ENCODE results near the gene RAET1G.
"Not testable (repeated sequence)": the region's sequence is repeated elsewhere in the genome, so short reads cannot be mapped to it uniquely, and the experiment has no call there.

RAET1G gene

DNA sequence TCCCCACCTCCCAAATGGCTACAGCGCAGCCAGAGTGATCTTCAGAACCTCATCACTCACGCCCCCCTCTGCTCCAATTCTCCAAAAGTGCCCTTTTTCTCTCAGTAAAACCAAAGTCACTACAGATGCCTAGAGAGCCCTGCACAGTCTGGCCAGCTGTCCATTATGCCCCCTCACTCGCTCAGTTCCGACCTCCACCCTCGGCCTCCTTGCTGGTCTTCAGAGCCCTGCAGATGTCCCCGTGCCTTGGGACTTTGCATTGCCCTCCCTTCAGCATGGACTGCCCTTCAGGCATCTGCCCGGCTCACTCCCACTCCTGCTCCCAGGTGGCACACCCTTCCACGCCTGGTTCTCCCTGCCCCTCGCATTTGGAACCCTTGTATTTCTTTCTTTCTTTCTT is 24.0 kb downstream of the RAET1G start:
- no peak for DNase-seq (ENCODE audit: low read depth)
- TF ChIP-seq, protein P1, sequence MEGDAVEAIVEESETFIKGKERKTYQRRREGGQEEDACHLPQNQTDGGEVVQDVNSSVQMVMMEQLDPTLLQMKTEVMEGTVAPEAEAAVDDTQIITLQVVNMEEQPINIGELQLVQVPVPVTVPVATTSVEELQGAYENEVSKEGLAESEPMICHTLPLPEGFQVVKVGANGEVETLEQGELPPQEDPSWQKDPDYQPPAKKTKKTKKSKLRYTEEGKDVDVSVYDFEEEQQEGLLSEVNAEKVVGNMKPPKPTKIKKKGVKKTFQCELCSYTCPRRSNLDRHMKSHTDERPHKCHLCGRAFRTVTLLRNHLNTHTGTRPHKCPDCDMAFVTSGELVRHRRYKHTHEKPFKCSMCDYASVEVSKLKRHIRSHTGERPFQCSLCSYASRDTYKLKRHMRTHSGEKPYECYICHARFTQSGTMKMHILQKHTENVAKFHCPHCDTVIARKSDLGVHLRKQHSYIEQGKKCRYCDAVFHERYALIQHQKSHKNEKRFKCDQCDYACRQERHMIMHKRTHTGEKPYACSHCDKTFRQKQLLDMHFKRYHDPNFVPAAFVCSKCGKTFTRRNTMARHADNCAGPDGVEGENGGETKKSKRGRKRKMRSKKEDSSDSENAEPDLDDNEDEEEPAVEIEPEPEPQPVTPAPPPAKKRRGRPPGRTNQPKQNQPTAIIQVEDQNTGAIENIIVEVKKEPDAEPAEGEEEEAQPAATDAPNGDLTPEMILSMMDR (conservative IDR thresholded peaks at IDR 0.05; ENCODE audit: control insufficient read depth, insufficient read depth, low read depth, low read length) = no peak
- H3K4me3 ChIP-seq (ENCODE audit: control insufficient read depth, low read depth, low read length) = no peak overlapping the region

DNA sequence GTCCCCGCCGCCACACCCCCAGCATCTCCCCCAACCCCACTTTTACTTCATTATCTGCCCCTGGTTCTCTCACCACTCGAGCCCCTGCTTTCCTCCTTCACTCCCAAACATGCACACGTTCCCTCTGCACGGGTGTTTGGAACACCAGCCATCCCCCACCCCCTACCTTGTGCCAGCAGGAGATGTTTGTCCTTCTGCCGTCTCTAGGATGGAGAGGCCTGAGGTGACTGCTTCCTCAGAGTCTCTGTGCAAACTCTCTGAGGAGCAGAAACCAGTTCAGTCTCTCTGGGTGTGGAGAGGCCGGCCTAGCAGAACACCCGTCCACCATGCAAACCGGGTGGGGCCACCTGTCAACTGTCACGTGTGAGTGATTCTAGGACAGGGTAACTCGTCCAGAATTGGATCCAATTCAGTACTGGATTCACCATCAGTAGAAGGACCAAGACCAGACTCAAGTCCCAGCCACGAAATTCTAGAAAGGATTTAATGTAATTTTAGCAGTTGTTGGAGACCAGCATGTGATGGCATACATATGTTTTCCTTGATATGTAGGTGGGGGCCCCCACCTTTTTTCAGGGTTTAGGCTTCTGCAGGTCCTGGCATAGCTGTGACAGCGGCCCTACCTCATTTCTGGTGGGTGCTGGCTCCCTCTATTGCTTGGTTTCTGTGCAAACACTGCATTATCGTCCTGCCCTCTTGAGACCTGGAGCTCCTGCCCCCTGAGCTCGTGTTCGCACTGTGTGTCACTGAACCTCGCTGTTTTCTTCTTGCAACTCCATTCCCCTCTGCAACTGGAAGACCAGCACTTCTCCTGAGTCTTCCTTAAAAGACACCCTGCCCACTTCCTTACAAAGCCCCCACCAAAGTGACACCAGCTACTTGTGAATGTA is 24.8 kb downstream of the RAET1G start, which contains the start of gene RAET1E:
Gene RAET1E (minus strand): TSS at position 259 of the 890 bp plus-strand sequence. CDS start 7,212 bp downstream, outside the sequence.
- TF ChIP-seq, protein P1 (conservative IDR thresholded peaks at IDR 0.05; ENCODE audit: control insufficient read depth, insufficient read depth, low read depth, low read length) = no peak
- H3K4me3 ChIP-seq (ENCODE audit: control insufficient read depth, low read depth, low read length) = peak within 1 kb of the TSS; percentile 12
- DNase-seq (ENCODE audit: low read depth) = no peak

DNA sequence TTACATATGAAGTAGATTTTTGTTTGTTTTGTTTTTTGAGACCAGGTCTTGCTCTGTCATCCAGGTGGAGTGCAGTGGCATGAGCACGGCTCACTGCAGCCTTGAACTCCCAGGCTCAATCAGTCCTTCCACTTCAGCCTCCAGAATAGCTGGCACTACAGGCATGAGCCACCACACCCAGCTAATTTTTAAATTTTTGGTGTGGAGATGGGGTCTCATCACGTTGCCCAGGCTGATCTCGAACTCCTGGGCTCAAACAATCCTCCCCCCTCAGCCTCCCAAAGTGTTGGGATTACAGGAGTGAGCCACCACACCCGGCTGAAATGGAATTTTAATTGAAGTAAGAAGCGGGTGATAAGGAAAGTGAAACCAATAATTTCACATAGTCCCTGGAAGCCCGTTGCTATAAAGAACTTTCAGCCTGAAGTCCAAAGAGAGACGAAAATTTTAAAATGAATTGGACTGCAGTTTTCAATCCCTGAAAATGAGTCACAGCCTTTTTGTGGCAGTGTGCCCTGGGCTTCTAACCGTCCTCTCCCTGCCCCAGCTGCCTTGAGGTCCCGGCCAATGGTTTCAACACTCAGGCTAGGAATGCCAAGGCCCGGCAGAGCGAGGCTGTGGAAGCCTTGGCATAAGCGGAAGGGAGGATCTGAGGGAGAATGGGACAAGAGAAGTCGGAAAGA is 25.8 kb downstream of the RAET1G start:
- DNase-seq (ENCODE audit: low read depth) = peak; percentile 94
- peak overlapping the region; percentile 12 for H3K4me3 ChIP-seq (ENCODE audit: control insufficient read depth, low read depth, low read length)
- TF ChIP-seq, protein P1 (conservative IDR thresholded peaks at IDR 0.05; ENCODE audit: control insufficient read depth, insufficient read depth, low read depth, low read length) = no peak

DNA sequence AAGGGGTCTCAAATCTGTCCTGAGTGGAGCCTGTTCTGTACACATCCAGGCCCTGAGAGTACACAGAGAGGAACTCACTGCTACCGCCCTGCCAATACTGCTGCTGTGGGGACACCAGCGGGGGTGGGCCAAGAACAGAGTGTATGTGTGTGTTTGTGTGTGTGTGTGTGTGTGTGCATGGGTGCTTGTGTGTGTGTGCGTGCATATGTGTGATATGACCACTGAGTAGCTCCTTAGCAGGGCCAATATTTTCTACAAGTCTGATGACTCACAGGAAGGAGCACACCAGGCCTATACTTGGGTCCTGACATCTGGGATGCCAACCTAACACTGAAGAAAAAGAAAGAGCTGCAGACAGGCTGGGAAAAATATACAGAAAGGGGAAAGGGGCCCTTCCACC is 26.4 kb downstream of the RAET1G start:
- H3K4me3 ChIP-seq (ENCODE audit: control insufficient read depth, low read depth, low read length) = no peak overlapping the region
- peak; percentile 58 for DNase-seq (ENCODE audit: low read depth)
- TF ChIP-seq, protein P1 (conservative IDR thresholded peaks at IDR 0.05; ENCODE audit: control insufficient read depth, insufficient read depth, low read depth, low read length) = no peak

DNA sequence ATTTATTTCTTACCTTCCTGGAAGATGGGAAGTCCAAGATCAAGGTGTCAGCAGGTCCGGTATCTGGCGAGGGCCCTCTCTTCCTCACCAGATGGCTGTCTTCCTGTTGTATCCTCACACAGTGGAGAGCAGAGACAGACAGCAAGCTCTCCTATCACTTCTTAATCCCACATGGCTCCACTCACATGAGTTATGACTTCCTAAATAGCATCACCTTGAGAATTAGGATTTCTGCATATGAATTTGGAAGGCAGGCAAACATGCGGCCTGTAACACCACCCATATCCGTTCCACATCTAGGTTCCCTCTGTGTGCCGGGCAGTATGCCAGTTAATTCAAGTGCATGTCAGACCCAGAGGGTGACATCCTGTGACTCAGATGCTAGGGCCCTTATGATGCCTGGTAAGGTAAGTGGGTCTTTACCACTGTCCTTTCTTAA is 27.1 kb downstream of the RAET1G start:
- TF ChIP-seq, protein P1 (conservative IDR thresholded peaks at IDR 0.05; ENCODE audit: control insufficient read depth, insufficient read depth, low read depth, low read length) = no peak
- peak; percentile 80 for DNase-seq (ENCODE audit: low read depth)
- no peak overlapping the region for H3K4me3 ChIP-seq (ENCODE audit: control insufficient read depth, low read depth, low read length)

DNA sequence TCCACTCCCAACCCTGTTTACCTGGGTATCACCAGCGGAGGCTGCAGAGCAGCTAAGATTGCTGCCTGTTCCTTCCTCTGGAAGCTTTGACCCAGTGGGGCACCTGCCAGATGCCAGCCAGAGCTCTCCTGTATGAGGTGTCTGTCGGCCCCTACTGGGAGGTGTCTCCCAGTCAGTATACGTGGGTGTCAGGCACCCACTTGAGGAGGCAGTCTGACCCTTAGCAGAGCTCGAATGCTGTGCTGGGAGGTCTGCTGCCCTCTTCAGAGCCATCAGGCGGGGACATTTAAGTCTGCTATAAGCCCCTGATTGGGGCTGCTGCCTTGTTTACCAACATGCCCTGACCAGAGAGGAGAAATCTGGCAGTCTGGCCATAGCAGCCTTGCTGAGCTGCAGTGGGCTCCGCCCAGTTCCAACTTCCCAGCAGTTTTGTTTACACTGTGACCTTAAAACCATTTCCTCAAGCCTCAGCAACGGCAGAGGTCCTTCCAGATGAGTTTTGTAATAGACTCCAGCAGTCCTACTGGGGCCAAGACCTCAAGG is 27.8 kb downstream of the RAET1G start:
- peak; percentile 89 for DNase-seq (ENCODE audit: low read depth)
- no peak overlapping the region for H3K4me3 ChIP-seq (ENCODE audit: control insufficient read depth, low read depth, low read length)
- TF ChIP-seq, protein P1 (conservative IDR thresholded peaks at IDR 0.05; ENCODE audit: control insufficient read depth, insufficient read depth, low read depth, low read length) = no peak

DNA sequence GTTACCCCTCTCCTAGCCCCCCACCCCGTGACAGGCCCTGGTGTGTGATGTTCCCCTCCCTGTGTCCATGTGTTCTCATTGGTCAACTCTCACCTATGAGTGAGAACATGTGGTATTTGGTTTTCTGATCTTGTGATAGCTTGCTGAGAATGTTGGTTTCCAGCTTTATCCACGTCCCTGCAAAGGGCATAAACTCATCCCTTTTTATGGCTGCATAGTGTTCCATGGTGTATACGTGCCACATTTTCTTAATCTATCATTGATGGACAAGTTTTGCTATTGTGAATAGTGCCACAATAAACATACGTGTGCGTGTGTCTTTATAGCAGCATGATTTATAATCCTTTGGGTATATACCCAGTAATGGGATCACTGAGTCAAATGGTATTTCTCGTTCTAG is 31.1 kb downstream of the RAET1G start:
- not testable (repeated sequence) for DNase-seq (ENCODE audit: low read depth); H3K4me3 ChIP-seq (ENCODE audit: control insufficient read depth, low read depth, low read length)
